Activated CD4-positive, alpha-beta memory T cell treated with anti-CD3 and anti-CD28 coated beads for 36 hours (primary cell): ENCODE data around the gene FAAP20. TPM values are rescaled to one million over a fixed set of nuclear protein-coding genes. Genes with fewer than 3 reads are reported as not detected.
A peak's percentile ranks its signal among the peaks of the same experiment; 100 is the strongest.

ENCODE experiments used
- CTCF ChIA-PET: fragments of 350-600 bp; sonication (Branson Sonifier 250); formaldehyde crosslinking; loops from one replicate; lab custom pipeline; 2021; ENCODE audit warnings: antibody characterized with exemption, inconsistent platforms; lab: Charles Lee
- POLR2A ChIA-PET: fragments of 350-600 bp; sonication (Branson Sonifier 250); formaldehyde crosslinking; loops from one replicate; lab custom pipeline; 2021; ENCODE audit warnings: antibody characterized with exemption; lab: Charles Lee
- DNase-seq: peaks from one replicate; pipeline ENCODE4 v3.0.0-alpha.2; 2020
- H3K27ac Mint-ChIP-seq: one replicate; pipeline ENCODE4 v1.8.0; 2021; ENCODE audit warnings: mixed read lengths
- H3K27me3 Mint-ChIP-seq: one replicate; pipeline ENCODE4 v1.8.0; 2021; ENCODE audit warnings: mixed read lengths
- H3K36me3 Mint-ChIP-seq: one replicate; pipeline ENCODE4 v1.8.0; 2021; ENCODE audit warnings: mixed read lengths
- H3K4me1 Mint-ChIP-seq: one replicate; pipeline ENCODE4 v1.8.0; 2021; ENCODE audit warnings: low read depth, mixed read lengths
- H3K4me3 Mint-ChIP-seq: one replicate; pipeline ENCODE4 v1.8.0; 2021; ENCODE audit warnings: mild to moderate bottlenecking, mixed read lengths
- H3K9me3 Mint-ChIP-seq: one replicate; pipeline ENCODE4 v1.8.0; 2021; ENCODE audit warnings: mixed read lengths
- intact Hi-C: fragments of 100-400 bp; cut with micrococcal nuclease; formaldehyde crosslinking; loops from one replicate; pipeline ENCODE4 v1.15.1; 2023
- total RNA-seq, 2 experiments: library from RNA; stranded (reverse); gene quantifications; one replicate each; pipeline ENCODE4 v1.2.3, GENCODE V29; 2021

FAAP20 gene
- total RNA-seq, 2 experiments from 2014 or later: 64.9 to 69.8 TPM

DNA sequence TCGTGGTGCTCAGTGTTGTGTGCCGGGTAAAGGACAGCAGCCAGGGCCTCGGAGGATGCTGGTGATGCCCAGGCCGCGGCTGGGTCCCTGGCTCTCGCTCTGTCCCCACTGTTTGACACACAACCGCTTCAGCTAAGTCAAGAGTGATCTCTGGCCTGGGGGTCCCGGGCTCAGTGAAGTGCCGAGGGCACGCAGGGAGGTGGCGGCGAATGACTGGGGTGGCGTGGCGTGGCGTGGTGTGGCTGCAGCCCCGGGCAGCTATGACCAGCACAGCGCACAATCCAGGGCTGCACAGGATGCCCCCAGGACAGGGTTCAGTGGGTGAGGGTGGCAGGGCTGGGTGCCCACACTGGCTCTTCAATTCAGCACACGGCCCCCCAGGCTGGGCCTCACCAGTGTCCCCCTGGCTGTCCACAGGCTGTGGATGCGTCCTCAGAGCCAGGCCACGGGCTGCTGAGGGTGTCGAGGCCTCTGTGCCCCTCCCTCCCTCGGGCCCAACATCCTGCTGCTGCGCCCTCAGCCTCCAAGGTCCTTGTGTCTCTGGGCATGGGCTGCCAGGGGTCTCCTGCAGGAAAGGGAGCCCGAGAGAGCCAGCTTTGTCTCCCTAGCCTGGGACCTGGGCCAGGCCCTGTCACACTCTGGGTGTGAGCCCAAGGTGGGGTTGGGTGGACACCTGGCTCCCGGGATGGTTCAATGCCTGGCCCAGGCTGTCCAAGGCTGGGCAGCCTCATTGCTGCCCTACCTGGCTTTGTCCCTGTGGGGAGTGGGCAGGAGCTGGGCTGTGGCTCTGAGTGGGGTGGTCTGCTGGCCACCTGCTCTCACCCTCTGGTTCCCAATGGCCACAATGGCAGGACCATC, 21.6 kb upstream of the FAAP20 start:
- ChIA-PET POLR2A (no interaction called here), CTCF (no interaction called here)
- peaks cover 2% of the 10 kb centered on the region for H3K4me1 Mint-ChIP-seq
- peaks cover 5% of the 10 kb centered on the region for H3K9me3 Mint-ChIP-seq
- no peak for DNase-seq
- intact Hi-C loops: no loop called here
- no peaks in the 10 kb centered on the region for H3K27me3 Mint-ChIP-seq
- H3K27ac Mint-ChIP-seq: no peak overlapping the region
- no peak overlapping the region for H3K4me3 Mint-ChIP-seq
- no peaks in the 10 kb centered on the region for H3K36me3 Mint-ChIP-seq

GRCh38 chr1:2215329-2215728, 20.8 kb upstream of the FAAP20 start:
- CTCF ChIA-PET: no interaction called here
- Mint-ChIP-seq H3K27me3 (no peaks in the 10 kb centered on the region), H3K27ac (no peak overlapping the region), H3K4me3 (no peak overlapping the region), H3K4me1 (peaks cover 2% of the 10 kb centered on the region), H3K9me3 (peaks cover 5% of the 10 kb centered on the region), H3K36me3 (no peaks in the 10 kb centered on the region)
- POLR2A ChIA-PET: no interaction called here
- DNase-seq: no peak
- intact Hi-C loops: no loop called here

- Mint-ChIP-seq H3K27me3 (no peaks in the 10 kb centered on the region), H3K27ac (no peak overlapping the region), H3K4me3 (no peak overlapping the region), H3K36me3 (no peaks in the 10 kb centered on the region), H3K9me3 (peaks cover 5% of the 10 kb centered on the region), H3K4me1 (peaks cover 2% of the 10 kb centered on the region)
- ChIA-PET POLR2A (no interaction called here), CTCF (no interaction called here)
- DNase-seq: no peak
- intact Hi-C loops: no loop called here
Measured at GRCh38 chr1:2214541-2215241, 20.1 kb upstream of the FAAP20 start.

DNA sequence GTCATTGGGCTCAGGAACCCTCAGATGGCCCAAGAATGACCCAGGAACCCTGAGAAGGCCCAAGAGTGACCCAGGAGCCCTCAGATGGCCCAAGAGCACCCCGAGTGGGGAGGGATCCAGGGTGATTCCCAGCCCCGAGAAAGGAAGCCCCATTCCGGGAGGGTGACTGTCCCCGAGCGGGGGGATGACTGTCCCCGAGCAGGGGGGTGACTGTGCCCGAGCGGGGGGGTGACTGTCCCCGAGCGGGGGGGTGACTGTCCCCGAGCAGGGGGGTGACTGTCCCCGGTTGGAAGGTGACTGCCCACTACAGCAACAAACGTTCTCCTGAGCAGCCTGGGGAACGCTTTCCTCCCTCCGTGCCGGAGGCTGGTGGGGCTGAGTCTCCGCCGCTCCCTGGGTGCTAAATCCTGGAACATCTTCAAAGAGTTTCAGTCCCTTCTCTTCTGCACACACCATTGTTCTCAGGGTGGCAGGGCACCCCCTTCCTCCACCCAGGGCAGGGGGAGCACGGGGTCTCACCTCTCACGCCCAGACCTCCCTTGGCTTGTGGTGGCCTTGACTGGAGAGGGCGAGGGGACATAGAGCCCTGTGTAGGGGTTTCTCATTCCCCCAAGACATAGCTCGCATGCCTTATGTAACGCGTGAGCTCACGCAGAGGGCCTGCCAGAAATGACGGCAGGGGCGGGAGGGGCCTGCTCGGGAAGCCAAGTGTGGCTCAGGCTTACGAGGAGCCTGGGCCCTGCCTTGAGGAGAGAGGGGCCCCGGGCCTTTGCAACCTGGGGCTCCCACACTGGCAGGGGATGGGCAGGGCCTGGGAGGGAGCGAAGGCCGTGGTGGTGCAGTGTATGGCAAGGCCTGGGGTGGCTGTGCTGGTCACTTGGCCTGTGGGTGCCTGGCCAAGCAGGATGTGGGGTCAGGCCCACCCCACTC, 19.3 kb upstream of the FAAP20 start:
- no peaks in the 10 kb centered on the region for H3K27me3 Mint-ChIP-seq
- peaks cover 3% of the 10 kb centered on the region for H3K9me3 Mint-ChIP-seq
- POLR2A ChIA-PET: no interaction called here
- no peak overlapping the region for H3K27ac Mint-ChIP-seq
- H3K4me1 Mint-ChIP-seq: peaks cover 2% of the 10 kb centered on the region
- no peak for DNase-seq
- H3K4me3 Mint-ChIP-seq: no peak overlapping the region
- intact Hi-C loops: no loop called here
- H3K36me3 Mint-ChIP-seq: no peaks in the 10 kb centered on the region
- CTCF ChIA-PET: no interaction called here

- intact Hi-C loops: no loop called here
- POLR2A ChIA-PET: interaction anchor here (0.8 kb wide), 1 partner anchor 97 kb away, joined by 3 read pairs; no protein-coding TSS in a partner anchor
Measured at GRCh38 chr1:2212532-2213491, 18.2 kb upstream of the FAAP20 start.

DNA sequence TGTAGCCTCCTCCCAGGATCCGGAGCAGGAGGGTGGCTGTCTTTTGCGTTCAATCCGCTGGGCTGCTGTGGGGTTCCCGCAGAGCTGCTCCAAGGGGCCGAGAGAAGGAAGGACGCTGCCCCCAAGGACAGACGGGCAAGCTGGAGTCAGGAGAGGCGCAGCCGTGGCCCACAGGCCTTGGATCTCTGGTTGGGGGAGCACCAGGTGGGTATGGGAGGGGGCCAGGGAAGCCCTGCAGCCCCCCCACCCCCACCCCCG, 17.6 kb upstream of the FAAP20 start:
- intact Hi-C loops: no loop called here
- Mint-ChIP-seq H3K4me3 (no peak overlapping the region), H3K4me1 (peaks cover 2% of the 10 kb centered on the region), H3K27ac (no peak overlapping the region), H3K9me3 (no peaks in the 10 kb centered on the region), H3K27me3 (no peaks in the 10 kb centered on the region), H3K36me3 (no peaks in the 10 kb centered on the region)
- DNase-seq: no peak
- CTCF ChIA-PET: interaction anchor here (1.0 kb wide), 2 partner anchors 13 to 170 kb away, joined by 3 to 8 read pairs; no protein-coding TSS in a partner anchor
- POLR2A ChIA-PET: interaction anchor here (0.8 to 1.0 kb wide), 2 partner anchors 17 to 97 kb away, joined by 3 read pairs; no protein-coding TSS in a partner anchor

More at GRCh38 chr1:2212532-2213491, 18.2 kb upstream of the FAAP20 start:
- CTCF ChIA-PET: interaction anchor here (0.8 to 1.0 kb wide), 3 partner anchors 13 to 169 kb away, joined by 3 to 8 read pairs (median 3); no protein-coding TSS in a partner anchor
- no peak overlapping the region for H3K27ac Mint-ChIP-seq
- no peaks in the 10 kb centered on the region for H3K27me3 Mint-ChIP-seq
- H3K36me3 Mint-ChIP-seq: no peaks in the 10 kb centered on the region
- peak overlapping the region; percentile 8 for H3K4me3 Mint-ChIP-seq
- H3K4me1 Mint-ChIP-seq: peaks cover 2% of the 10 kb centered on the region
- H3K9me3 Mint-ChIP-seq: no peaks in the 10 kb centered on the region
- peak; percentile 68 for DNase-seq

DNA sequence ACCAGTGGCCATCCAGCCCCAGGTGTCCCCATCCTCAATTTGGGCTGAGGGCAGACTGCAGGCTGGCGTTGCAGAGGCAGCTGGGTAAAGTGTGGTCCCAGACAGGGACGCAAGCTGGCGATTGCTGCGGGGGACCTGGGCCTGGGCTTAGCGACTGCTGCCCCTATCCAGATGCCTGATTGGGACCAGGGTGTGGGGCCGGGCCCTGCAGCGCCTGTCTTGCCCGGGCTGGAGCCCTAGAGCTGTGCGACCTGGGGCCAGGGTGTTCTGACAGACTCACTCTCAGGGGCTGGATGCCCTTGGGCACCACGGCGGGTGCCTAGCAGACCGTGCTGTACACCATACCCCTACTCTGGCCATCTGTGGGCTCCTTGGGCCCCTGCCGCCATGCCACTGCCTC, 16.2 kb upstream of the FAAP20 start:
- Mint-ChIP-seq H3K27ac (no peak overlapping the region), H3K4me1 (peaks cover 2% of the 10 kb centered on the region), H3K4me3 (no peak overlapping the region), H3K9me3 (no peaks in the 10 kb centered on the region), H3K36me3 (no peaks in the 10 kb centered on the region), H3K27me3 (no peaks in the 10 kb centered on the region)
- CTCF ChIA-PET: no interaction called here
- POLR2A ChIA-PET: no interaction called here
- intact Hi-C loops: no loop called here
- DNase-seq: no peak

DNA sequence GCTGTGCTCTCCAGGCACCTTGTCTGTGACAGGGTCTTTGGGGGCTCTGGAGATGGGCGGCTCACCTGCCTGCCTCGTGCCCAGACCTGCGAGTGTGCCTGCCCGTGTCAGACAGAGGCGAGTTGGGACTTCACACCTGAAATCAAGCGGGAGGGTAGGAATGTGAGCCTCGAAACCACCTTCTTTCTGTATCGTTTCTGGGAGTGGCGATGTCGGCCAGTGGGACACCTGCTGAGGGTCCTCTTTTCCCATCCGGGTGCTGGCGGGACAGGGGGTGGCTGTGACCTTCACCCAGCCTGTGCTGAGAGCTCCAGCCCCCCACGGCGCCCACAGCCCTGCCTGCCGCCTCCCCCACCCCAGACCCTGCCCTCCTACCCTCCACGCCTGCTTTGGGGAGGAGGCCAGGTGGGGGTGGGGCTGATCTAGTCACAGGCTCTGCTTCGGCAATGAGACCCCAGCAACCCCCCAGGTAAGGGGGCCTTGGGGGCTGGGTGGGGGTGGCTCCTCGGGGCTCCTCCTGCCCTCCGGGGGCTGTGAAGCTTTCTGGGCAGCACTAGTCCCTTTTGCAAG, 15.6 kb upstream of the FAAP20 start:
- ChIA-PET POLR2A (no interaction called here), CTCF (no interaction called here)
- Mint-ChIP-seq H3K4me1 (peaks cover 2% of the 10 kb centered on the region), H3K27me3 (no peaks in the 10 kb centered on the region), H3K27ac (no peak overlapping the region), H3K36me3 (no peaks in the 10 kb centered on the region), H3K4me3 (no peak overlapping the region), H3K9me3 (no peaks in the 10 kb centered on the region)
- DNase-seq: no peak
- intact Hi-C loops: no loop called here

DNA sequence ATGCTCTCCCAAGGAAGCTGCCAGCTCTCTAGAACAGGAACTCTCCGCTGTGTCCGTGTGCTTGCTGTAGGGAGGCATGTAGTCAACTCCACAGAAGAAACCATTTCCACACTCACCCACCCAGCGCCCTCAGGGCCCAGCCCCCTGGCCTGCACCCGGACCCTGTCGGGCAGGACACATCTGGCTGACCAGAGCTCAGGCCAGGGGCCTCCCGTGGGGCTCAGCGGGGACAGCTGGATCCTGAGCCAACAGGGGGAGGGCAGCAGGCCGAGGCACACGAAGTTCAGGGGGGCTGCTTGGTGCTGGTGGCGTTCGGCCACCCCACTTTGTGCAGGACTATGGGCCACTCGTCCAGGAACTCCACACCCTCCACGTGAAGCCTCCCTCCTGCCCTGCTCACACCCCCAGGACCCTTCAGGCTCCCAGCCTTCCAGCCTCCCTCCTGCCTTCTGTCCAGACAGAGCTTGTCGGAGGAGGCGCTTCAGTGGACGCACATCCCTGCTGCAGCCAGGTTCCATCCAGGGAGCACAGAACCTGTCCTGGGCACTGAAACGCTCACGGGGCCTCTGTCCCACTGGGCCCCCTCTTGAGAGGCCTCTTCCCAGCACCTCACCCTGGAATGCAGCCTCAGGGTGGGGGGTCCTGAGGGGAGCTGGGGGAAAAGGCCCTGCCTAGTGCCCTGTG, 15.0 kb upstream of the FAAP20 start:
- H3K27ac Mint-ChIP-seq: no peak overlapping the region
- peaks cover 2% of the 10 kb centered on the region for H3K4me1 Mint-ChIP-seq
- ChIA-PET CTCF (interaction anchor here (1.4 kb wide), 1 partner anchor 10 kb away, joined by 3 read pairs; no protein-coding TSS in a partner anchor), POLR2A (no interaction called here)
- DNase-seq: no peak
- no peak overlapping the region for H3K4me3 Mint-ChIP-seq
- no peaks in the 10 kb centered on the region for H3K36me3 Mint-ChIP-seq
- no peaks in the 10 kb centered on the region for H3K9me3 Mint-ChIP-seq
- intact Hi-C loops: no loop called here
- H3K27me3 Mint-ChIP-seq: no peaks in the 10 kb centered on the region

- H3K9me3 Mint-ChIP-seq: no peaks in the 10 kb centered on the region
- ChIA-PET CTCF (interaction anchor here (1.4 kb wide), 1 partner anchor 9 kb away, joined by 3 read pairs; no protein-coding TSS in a partner anchor), POLR2A (no interaction called here)
- no peak overlapping the region for H3K27ac Mint-ChIP-seq
- H3K4me3 Mint-ChIP-seq: no peak overlapping the region
- DNase-seq: no peak
- intact Hi-C loops: no loop called here
- H3K27me3 Mint-ChIP-seq: no peaks in the 10 kb centered on the region
- H3K4me1 Mint-ChIP-seq: peaks cover 5% of the 10 kb centered on the region
- no peaks in the 10 kb centered on the region for H3K36me3 Mint-ChIP-seq
Measured at GRCh38 chr1:2208309-2209239, 14.0 kb upstream of the FAAP20 start.
